PC-3 (cell line): ENCODE measurements around the gene NTNG1. TPM values are rescaled to one million over a fixed set of nuclear protein-coding genes. Genes with fewer than 3 reads are reported as not detected.

Source experiments
- ATAC-seq: fragments of 200-7000 bp; cut with Tn5 transposase; 2 replicates; pipeline ENCODE4 v1.9.1; 2020; ENCODE audit warnings: mild to moderate bottlenecking, moderate library complexity
- BruUV-seq: library from RNA; stranded (reverse); fragments of 400-500 nt; replicated peaks from 2 replicates; lab custom pipeline; 2021; lab: Mats Ljungman, UMichigan
- CTCF ChIA-PET: fragments of 300-600 bp; sonication (Branson Sonifier 250); formaldehyde crosslinking; loops from one replicate; lab custom pipeline; 2022; ENCODE audit warnings: antibody characterized with exemption; lab: Charles Lee
- POLR2A ChIA-PET: fragments of 300-600 bp; sonication (Branson Sonifier 250); formaldehyde crosslinking; loops from one replicate; lab custom pipeline; 2022; ENCODE audit warnings: antibody characterized with exemption; ENCODE audit not compliant: unreplicated experiment; lab: Charles Lee
- DNase-seq: peaks from one replicate; pipeline ENCODE4 v3.0.0-alpha.2; 2015
- H2AFZ ChIP-seq: fragments of 300-600 bp; sonication (generic); 2 replicates; pipeline ENCODE4 v1.6.0; 2016; ENCODE audit warnings: antibody characterized with exemption, low read length
- H3F3A ChIP-seq: fragments of 300-600 bp; sonication (generic); one replicate; pipeline ENCODE4 v1.6.0; 2017; ENCODE audit warnings: antibody characterized with exemption, low read length, control low read depth, mild to moderate bottlenecking; ENCODE audit not compliant: unreplicated experiment
- H3K27ac ChIP-seq: fragments of 300-600 bp; sonication (generic); 2 replicates; pipeline ENCODE4 v1.5.1; 2016; ENCODE audit warnings: mild to moderate bottlenecking, low read length
- H3K27me3 ChIP-seq: fragments of 300-600 bp; sonication (generic); 2 replicates; pipeline ENCODE4 v1.6.1; 2016; ENCODE audit warnings: low read length, mixed read lengths
- H3K36me3 ChIP-seq: fragments of 300-600 bp; sonication (generic); 2 replicates; pipeline ENCODE4 v1.6.1; 2016; ENCODE audit warnings: low read depth, mixed run types, low read length, mixed read lengths
- H3K4me1 ChIP-seq: fragments of 300-600 bp; sonication (generic); 2 replicates; pipeline ENCODE4 v1.5.1; 2016; ENCODE audit warnings: low read length; ENCODE audit not compliant: insufficient read depth
- H3K4me2 ChIP-seq: fragments of 300-600 bp; sonication (generic); 2 replicates; pipeline ENCODE4 v1.6.0; 2016; ENCODE audit warnings: low read length
- H3K4me3 ChIP-seq: fragments of 300-600 bp; sonication (generic); 2 replicates; pipeline ENCODE4 v1.5.1; 2016; ENCODE audit warnings: mild to moderate bottlenecking, low read length, mixed read lengths
- H3K79me2 ChIP-seq: fragments of 300-600 bp; sonication (generic); 2 replicates; pipeline ENCODE4 v1.6.1; 2017; ENCODE audit warnings: low read length, mixed read lengths
- H3K9ac ChIP-seq: fragments of 300-600 bp; sonication (generic); 2 replicates; pipeline ENCODE4 v1.6.0; 2016; ENCODE audit warnings: mild to moderate bottlenecking, low read length
- H3K9me2 ChIP-seq: fragments of 300-600 bp; sonication (generic); replicated peaks from 2 replicates; pipeline ENCODE4 v1.6.1; 2016; ENCODE audit warnings: mixed run types, low read length, mixed read lengths
- H3K9me3 ChIP-seq: fragments of 300-600 bp; sonication (generic); 2 replicates; pipeline ENCODE4 v1.6.1; 2016; ENCODE audit warnings: low read length, mixed read lengths
- H4K20me1 ChIP-seq: fragments of 300-600 bp; sonication (generic); 2 replicates; pipeline ENCODE4 v1.6.1; 2016; ENCODE audit warnings: low read length, mixed read lengths
- EZH2 ChIP-seq: fragments of 300-600 bp; sonication (generic); IDR thresholded peaks from one replicate; pipeline ENCODE4 v1.6.1; 2017; ENCODE audit warnings: antibody characterized with exemption, mild to moderate bottlenecking, low read length; ENCODE audit not compliant: unreplicated experiment
- EZH2phosphoT487 ChIP-seq: fragments of 300-600 bp; sonication (generic); IDR thresholded peaks from 2 replicates; pipeline ENCODE4 v1.6.1; 2018; ENCODE audit warnings: mild to moderate bottlenecking, antibody characterized with exemption, low read length, borderline replicate concordance
- intact Hi-C: fragments of 100-400 bp; cut with micrococcal nuclease; formaldehyde crosslinking; loops from 2 replicates; pipeline ENCODE4 v1.9.0; 2023
- total RNA-seq: library from RNA; depleted of rRNA; stranded (reverse); fragments of >200 nt; gene quantifications from 2 replicates; pipeline ENCODE4 v1.2.3, GENCODE V29; 2014
- TF ChIP-seq, protein P1 (sequence below): fragments of 300-600 bp; sonication (generic); conservative IDR thresholded peaks from 2 replicates; pipeline ENCODE4 v1.5.1; 2017; ENCODE audit warnings: antibody characterized with exemption, low read depth, mild to moderate bottlenecking, low read length

Gene NTNG1
- total RNA-seq, 1 experiment from 2014 or later: 6.7 TPM

DNA sequence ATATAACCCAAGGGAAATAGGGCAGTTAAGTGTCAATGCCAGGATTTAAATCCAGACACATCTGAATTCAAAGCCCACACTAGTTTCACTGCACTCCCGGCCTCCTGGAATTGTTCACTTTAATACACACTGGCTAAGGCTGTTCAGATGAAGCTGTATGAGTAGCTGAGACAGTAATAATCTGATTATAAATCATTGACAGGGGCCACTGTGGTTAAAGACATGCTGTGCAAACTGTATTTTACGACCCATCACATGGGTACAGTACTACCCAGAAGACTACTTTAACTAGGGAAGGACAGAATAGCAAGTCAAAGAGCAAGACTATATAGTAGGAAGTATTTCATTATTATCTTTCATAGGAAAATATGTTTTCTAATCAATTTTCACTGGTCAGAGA is 16.1 kb upstream of the NTNG1 start:
- Histone ChIP-seq H3K4me1 (no peaks in the 10 kb centered on the region), H3K4me2 (no peak overlapping the region), H3K27ac (no peak overlapping the region), H3K79me2 (no peaks in the 10 kb centered on the region), H3K36me3 (no peaks in the 10 kb centered on the region), H3K9ac (no peak overlapping the region), H4K20me1 (no peaks in the 10 kb centered on the region), H3K9me3 (no peaks in the 10 kb centered on the region), H3K9me2 (no peaks in the 10 kb centered on the region), H3K27me3 (no peaks in the 10 kb centered on the region), H3K4me3 (no peak overlapping the region), H2AFZ (no peak overlapping the region), H3F3A (no peaks in the 10 kb centered on the region)
- intact Hi-C loops: loop anchor here (10.0 kb wide), 1 partner anchor 1100 kb away; no protein-coding TSS in a partner anchor
- ATAC-seq: no peak
- TF ChIP-seq EZH2phosphoT487: no peak
- CTCF ChIA-PET: no interaction called here
- no TSS peak for BruUV-seq
- DNase-seq: no peak
- POLR2A ChIA-PET: no interaction called here

DNA sequence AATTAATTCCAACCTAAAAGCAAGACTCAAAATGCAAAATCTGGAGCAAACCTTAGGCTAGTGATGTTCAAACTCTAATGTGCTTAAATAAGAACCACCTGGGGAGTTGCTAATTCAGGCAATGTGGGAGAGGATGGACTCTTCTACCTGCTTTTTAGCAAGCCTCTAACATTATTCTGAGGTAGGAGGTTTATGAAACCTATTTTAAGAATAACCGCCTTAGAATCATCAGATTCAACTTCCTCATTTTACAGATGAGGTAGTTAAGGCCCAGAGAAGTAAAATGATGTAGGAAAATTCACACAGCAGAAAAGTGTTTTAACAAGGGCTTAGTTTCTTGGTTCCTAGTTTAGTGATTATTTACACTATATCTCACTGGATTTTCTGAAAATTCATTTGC is 8.6 kb upstream of the NTNG1 start:
- no peaks in the 10 kb centered on the region for H3K9me2 ChIP-seq
- POLR2A ChIA-PET: no interaction called here
- H3K4me3 ChIP-seq: no peak overlapping the region
- no peak for DNase-seq
- H3K4me2 ChIP-seq: no peak overlapping the region
- no peaks in the 10 kb centered on the region for H3F3A ChIP-seq
- no peaks in the 10 kb centered on the region for H3K36me3 ChIP-seq
- no peak overlapping the region for H3K9ac ChIP-seq
- no peaks in the 10 kb centered on the region for H3K9me3 ChIP-seq
- no peaks in the 10 kb centered on the region for H3K79me2 ChIP-seq
- CTCF ChIA-PET: no interaction called here
- H2AFZ ChIP-seq: no peak overlapping the region
- H3K27ac ChIP-seq: no peak overlapping the region
- no peaks in the 10 kb centered on the region for H3K4me1 ChIP-seq
- intact Hi-C loops: loop anchor here (10.0 kb wide), 1 partner anchor 647 kb away; no protein-coding TSS in a partner anchor
- no peak for ATAC-seq
- no TSS peak for BruUV-seq
- TF ChIP-seq EZH2phosphoT487 (no peak), EZH2 (no peak)
- TF ChIP-seq, protein P1, sequence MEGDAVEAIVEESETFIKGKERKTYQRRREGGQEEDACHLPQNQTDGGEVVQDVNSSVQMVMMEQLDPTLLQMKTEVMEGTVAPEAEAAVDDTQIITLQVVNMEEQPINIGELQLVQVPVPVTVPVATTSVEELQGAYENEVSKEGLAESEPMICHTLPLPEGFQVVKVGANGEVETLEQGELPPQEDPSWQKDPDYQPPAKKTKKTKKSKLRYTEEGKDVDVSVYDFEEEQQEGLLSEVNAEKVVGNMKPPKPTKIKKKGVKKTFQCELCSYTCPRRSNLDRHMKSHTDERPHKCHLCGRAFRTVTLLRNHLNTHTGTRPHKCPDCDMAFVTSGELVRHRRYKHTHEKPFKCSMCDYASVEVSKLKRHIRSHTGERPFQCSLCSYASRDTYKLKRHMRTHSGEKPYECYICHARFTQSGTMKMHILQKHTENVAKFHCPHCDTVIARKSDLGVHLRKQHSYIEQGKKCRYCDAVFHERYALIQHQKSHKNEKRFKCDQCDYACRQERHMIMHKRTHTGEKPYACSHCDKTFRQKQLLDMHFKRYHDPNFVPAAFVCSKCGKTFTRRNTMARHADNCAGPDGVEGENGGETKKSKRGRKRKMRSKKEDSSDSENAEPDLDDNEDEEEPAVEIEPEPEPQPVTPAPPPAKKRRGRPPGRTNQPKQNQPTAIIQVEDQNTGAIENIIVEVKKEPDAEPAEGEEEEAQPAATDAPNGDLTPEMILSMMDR: no peak
- H3K27me3 ChIP-seq: no peaks in the 10 kb centered on the region
- no peaks in the 10 kb centered on the region for H4K20me1 ChIP-seq

DNA sequence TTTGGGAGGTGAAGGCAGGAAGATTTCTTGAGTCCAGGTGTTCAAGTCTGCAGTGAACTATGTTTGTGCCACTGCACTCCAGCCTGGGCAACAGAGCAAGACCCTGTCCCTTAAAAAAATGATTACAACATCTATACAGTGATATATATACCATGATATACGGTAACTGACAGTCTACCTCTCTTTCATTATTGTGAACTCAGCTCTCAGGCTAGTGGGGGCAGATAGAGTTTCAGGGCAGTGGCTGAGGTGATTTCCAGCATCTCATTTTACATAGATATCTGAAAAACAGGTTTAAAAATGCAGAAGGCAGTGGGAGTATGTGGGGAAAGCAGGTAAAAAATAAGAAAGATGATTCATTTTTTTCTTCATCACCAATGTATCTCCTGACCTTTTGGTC is 8.1 kb upstream of the NTNG1 start:
- H3K4me1 ChIP-seq: peaks cover 4% of the 10 kb centered on the region
- no TSS peak for BruUV-seq
- H3K27ac ChIP-seq: no peak overlapping the region
- H3K79me2 ChIP-seq: no peaks in the 10 kb centered on the region
- no peaks in the 10 kb centered on the region for H4K20me1 ChIP-seq
- no peak overlapping the region for H3K4me3 ChIP-seq
- H2AFZ ChIP-seq: no peak overlapping the region
- H3K36me3 ChIP-seq: no peaks in the 10 kb centered on the region
- H3F3A ChIP-seq: no peaks in the 10 kb centered on the region
- no peaks in the 10 kb centered on the region for H3K27me3 ChIP-seq
- TF ChIP-seq, protein P1: no peak
- TF ChIP-seq EZH2phosphoT487 (no peak), EZH2 (no peak)
- H3K4me2 ChIP-seq: no peak overlapping the region
- H3K9me2 ChIP-seq: no peaks in the 10 kb centered on the region
- no peaks in the 10 kb centered on the region for H3K9me3 ChIP-seq
- POLR2A ChIA-PET: no interaction called here
- intact Hi-C loops: loop anchor here (10.0 kb wide), 1 partner anchor 648 kb away; no protein-coding TSS in a partner anchor
- no peak for ATAC-seq
- no peak for DNase-seq
- CTCF ChIA-PET: no interaction called here
- no peak overlapping the region for H3K9ac ChIP-seq
